Natural killer cell treated with Interleukin-12 subunit alpha and Interleukin-12 subunit beta and Interleukin-15 and Interleukin-18, amount 100 ng/mL, for 72 hours (primary cell): ENCODE results near the gene PHETA2. TPM values are rescaled to one million over a fixed set of nuclear protein-coding genes. Genes with fewer than 3 reads are reported as not detected.

Source experiments
- total RNA-seq, 2 donors: library from RNA; stranded (reverse); gene quantifications; one replicate each; pipeline ENCODE4 v1.2.3, GENCODE V29; 2022

The PHETA2 gene
- total RNA-seq, 2 donors from 2014 or later: 1.5 TPM

Other genes starting within 250 kb of the PHETA2 start
- gene SREBF2, start 241.1 kb upstream of the PHETA2 start, total RNA-seq: 100 to 1,000 TPM; 205 to 211 TPM
- not detected for gene SHISA8, start 159.2 kb upstream of the PHETA2 start, total RNA-seq
- 1 to 10 TPM in 1 of 2 donors, under 1 TPM in 1; 0.40 to 3.2 TPM for gene TNFRSF13C, start 147.4 kb upstream of the PHETA2 start, total RNA-seq
- gene CENPM, start 127.1 kb upstream of the PHETA2 start, total RNA-seq: 100 to 1,000 TPM in 1 of 2 donors, 10 to 100 TPM in 1; 34.7 to 115 TPM
- under 1 TPM; 0.14 to 0.25 TPM for gene SEPTIN3, start 104.8 kb upstream of the PHETA2 start, total RNA-seq
- gene WBP2NL, start 75.5 kb upstream of the PHETA2 start, total RNA-seq: 1 to 10 TPM; 1.5 to 1.7 TPM
- gene NAGA, start 3.4 kb upstream of the PHETA2 start, total RNA-seq: 10 to 100 TPM; 22.6 to 24.2 TPM
- 10 to 100 TPM; 41.6 to 77.5 TPM for gene SMDT1, start 5.5 kb downstream of the PHETA2 start, total RNA-seq
- 10 to 100 TPM; 47.8 to 99.5 TPM for gene NDUFA6, start 16.5 kb downstream of the PHETA2 start, total RNA-seq
- 1 to 10 TPM; 1.7 to 6.1 TPM for gene CYP2D6, start 56.6 kb downstream of the PHETA2 start, total RNA-seq
- 10 to 100 TPM; 54.8 to 69.0 TPM for gene TCF20, start 196.4 kb downstream of the PHETA2 start, total RNA-seq